Measurements from ENCODE around the gene CES5A. TPM values are rescaled to one million over a fixed set of nuclear protein-coding genes. Genes with fewer than 3 reads are reported as not detected.

Gene CES5A
- total and polyA plus RNA-seq, 2 of the 4 experiments (the other 2 are of a cell fraction): not detected

DNA sequence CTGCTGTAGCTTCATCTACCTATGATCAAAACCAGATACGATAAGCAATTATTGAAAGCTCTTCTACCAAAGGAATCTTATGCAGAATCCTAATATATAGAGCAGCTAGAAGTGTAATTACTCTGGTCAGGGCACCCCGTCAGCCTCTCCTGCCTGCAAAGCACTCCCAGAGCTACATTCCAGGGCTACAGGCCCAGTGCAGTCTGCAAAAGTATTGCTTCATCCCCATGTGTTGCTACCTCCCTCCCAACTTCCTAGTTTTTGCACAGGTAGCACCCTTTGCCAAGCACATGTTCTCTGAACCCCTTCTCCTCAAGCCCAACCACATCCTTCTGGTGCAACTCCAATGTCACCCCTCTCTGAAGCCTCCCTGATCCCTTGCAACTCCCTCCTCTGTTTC is 7.0 kb downstream of the CES5A start:
- in situ Hi-C loops (cut with MboI; ENCODE audit: low sequenced_read_pairs) (no loop called here), dilution Hi-C loops (cut with HindIII; ENCODE audit: low sequenced_read_pairs, unreplicated experiment) (no loop called here), intact Hi-C loops (cut with micrococcal nuclease) (no loop called here)
- no peak overlapping the region for H3K18ac ChIP-seq (ENCODE audit: low read depth, low read length)
- H3K4me1 ChIP-seq (ENCODE audit: control insufficient read depth, insufficient read depth, low read length): no peaks in the 10 kb centered on the region
- no peak overlapping the region for H4K91ac ChIP-seq (ENCODE audit: insufficient read depth, low read depth, low read length)
- no peak overlapping the region for H2BK120ac ChIP-seq (ENCODE audit: low read depth, low read length)
- no peak overlapping the region for H3K23ac ChIP-seq (ENCODE audit: low read depth, low read length)
- no peak overlapping the region for H2AFZ ChIP-seq (replicated peaks; ENCODE audit: low read length, poor library complexity)
- H2AK5ac ChIP-seq (ENCODE audit: low read depth, low read length): no peak overlapping the region
- no peak overlapping the region for H3K4ac ChIP-seq (ENCODE audit: low read depth, low read length)
- H2BK5ac ChIP-seq (ENCODE audit: low read depth, low read length, poor library complexity, severe bottlenecking): no peak overlapping the region
- H3K4me2 ChIP-seq (ENCODE audit: low read depth, low read length): no peak overlapping the region
- ChIA-PET CTCF (no interaction called here), POLR2A (ENCODE audit: unreplicated experiment) (no interaction called here)
- DNase-seq (no peak), ATAC-seq (ENCODE audit: low read depth) (no peak)
- no TSS peak for BruUV-seq (replicated peaks)
- no peak overlapping the region for H2AK9ac ChIP-seq (replicated peaks; ENCODE audit: low read depth, low read length, poor library complexity)
- H3K27me3 ChIP-seq (ENCODE audit: control insufficient read depth, insufficient read depth, low read length): no peaks in the 10 kb centered on the region
- H4K20me1 ChIP-seq (ENCODE audit: insufficient read depth, low read length): no peaks in the 10 kb centered on the region
- no peak overlapping the region for H2BK15ac ChIP-seq (ENCODE audit: low read depth, low read length)
- no peaks in the 10 kb centered on the region for H3K9me3 ChIP-seq (ENCODE audit: control insufficient read depth, insufficient read depth, low read length)
- no peak overlapping the region for H3K4me3 ChIP-seq (ENCODE audit: insufficient read depth, low read depth, low read length)
- 40% methylated on average over 1 of the region's 2 CpGs; no CpG with 5 or more reads in 1 of the 2 experiments for WGBS, 2 experiments (ENCODE audit: extremely low coverage in 2 of 2, insufficient read length in 1 of 2)
- no peak overlapping the region for H3K27ac ChIP-seq (ENCODE audit: insufficient read depth, low read length)
- H3K79me1 ChIP-seq (ENCODE audit: low read depth in 1 of 2, low read length in 2 of 2): no peaks in the 10 kb centered on the region
- TF ChIP-seq SMC3 (IDR thresholded peaks at IDR 0.05; ENCODE audit: low read depth, low read length): no peak
- TF ChIP-seq BHLHE40 (IDR thresholded peaks at IDR 0.05; ENCODE audit: low read depth, low read length): no peak
- TF ChIP-seq RFX5 (IDR thresholded peaks at IDR 0.05; ENCODE audit: low read depth, low read length): no peak
- no peak for TF ChIP-seq ELK1 (IDR thresholded peaks at IDR 0.05; ENCODE audit: borderline replicate concordance, low read depth, low read length)
- no peaks in the 10 kb centered on the region for H3K36me3 ChIP-seq (ENCODE audit: control insufficient read depth, insufficient read depth, low read length)
- H4K8ac ChIP-seq (ENCODE audit: low read depth in 2 of 2, low read length in 2 of 2): no peak overlapping the region
- H4K5ac ChIP-seq (ENCODE audit: low read depth, low read length): no peak overlapping the region
- no peak overlapping the region for H3K56ac ChIP-seq (ENCODE audit: extremely low read depth, insufficient read depth, low read length)
- H3K14ac ChIP-seq (replicated peaks; ENCODE audit: low read depth, low read length): no peak overlapping the region
- no peaks in the 10 kb centered on the region for H3K9me1 ChIP-seq (ENCODE audit: insufficient read depth, low read length)
- H2BK20ac ChIP-seq (ENCODE audit: low read depth, low read length): no peak overlapping the region
- H3K9ac ChIP-seq (ENCODE audit: low read depth, low read length): no peak overlapping the region

Measured in IMR-90 (cell line).